IPS-NIHi7 (cell line): ENCODE measurements around the gene PTHLH.
A peak's percentile ranks its signal among the peaks of the same experiment; 100 is the strongest.

Experiments used
- DNase-seq: peaks from one replicate; pipeline ENCODE4 v3.0.0; 2012; ENCODE audit warnings: mixed read lengths; ENCODE audit errors: extremely low spot score

Gene PTHLH

DNA sequence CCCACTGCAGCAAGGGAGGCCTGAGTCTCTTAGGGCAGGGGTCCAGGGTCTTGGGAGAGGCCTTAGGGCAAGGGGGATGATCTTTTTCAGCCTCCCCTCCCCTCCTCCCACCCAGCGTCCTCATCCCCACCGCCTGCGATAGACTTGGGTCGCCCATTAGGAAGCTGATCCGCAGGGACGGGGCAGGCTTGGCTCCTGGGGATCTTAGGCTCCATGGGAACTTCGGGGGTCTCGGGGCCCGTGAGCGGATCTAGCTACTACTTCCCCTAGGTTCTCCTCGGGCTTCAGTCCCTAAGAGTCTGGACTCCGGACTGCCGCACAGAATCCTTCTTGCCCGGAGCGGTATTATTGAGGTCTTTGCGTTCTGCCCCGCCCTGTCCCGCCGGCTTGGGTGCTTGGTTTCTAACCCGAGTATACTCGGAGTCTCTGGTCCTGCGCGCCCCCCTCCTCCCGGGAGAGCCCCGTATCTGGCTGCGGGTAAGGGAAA, 2.2 kb upstream of the PTHLH start:
- DNase-seq: no peak

- no peak for DNase-seq
These were observed 956 bp upstream of the PTHLH start for GRCh38 chr12:27973487-27973890.

DNA sequence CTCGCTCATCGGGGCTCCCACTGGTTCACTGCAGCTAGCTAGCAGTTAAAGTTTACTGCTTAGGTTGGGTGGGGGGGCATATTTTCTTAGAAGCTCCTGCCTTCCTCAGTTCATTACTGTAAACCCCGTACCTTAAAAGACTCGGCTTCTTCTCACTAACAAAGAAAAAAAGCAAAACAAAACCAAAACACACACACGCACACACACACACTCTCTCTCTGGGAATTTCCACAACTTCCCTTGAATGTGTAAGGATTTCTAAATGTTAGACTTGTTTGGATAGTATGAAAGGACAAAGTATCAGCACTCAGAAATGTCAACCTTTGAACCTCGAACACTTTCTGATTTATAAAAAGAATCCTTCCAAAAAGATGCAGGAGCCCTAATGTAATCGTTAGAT, 927 bp downstream of the PTHLH start:
- DNase-seq: no peak

DNA sequence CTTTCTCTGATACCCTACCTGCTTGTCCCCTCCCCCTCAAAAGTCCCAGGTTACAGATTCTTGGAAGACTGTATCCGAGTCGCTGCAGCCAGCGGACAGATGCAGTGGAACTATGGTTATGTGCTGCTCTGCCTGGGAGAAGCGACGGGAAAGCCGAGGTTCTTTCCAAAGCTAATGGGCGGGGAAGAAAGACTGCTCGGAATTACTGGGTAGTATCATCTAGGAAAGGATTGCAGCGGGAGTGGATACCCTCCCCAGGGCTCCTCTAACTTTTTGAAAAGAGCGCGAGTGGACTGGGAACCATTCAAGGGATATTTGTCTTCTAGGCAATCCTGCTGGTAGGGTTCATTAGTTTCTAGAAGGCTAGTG, 1.4 kb downstream of the PTHLH start:
- peak; percentile 19 for DNase-seq

GRCh38 chr12:27970401-27971120, 2.0 kb downstream of the PTHLH start:
- peak; percentile 30 for DNase-seq

GRCh38 chr12:27969624-27970400, 2.7 kb downstream of the PTHLH start:
- DNase-seq: peak; percentile 63

DNA sequence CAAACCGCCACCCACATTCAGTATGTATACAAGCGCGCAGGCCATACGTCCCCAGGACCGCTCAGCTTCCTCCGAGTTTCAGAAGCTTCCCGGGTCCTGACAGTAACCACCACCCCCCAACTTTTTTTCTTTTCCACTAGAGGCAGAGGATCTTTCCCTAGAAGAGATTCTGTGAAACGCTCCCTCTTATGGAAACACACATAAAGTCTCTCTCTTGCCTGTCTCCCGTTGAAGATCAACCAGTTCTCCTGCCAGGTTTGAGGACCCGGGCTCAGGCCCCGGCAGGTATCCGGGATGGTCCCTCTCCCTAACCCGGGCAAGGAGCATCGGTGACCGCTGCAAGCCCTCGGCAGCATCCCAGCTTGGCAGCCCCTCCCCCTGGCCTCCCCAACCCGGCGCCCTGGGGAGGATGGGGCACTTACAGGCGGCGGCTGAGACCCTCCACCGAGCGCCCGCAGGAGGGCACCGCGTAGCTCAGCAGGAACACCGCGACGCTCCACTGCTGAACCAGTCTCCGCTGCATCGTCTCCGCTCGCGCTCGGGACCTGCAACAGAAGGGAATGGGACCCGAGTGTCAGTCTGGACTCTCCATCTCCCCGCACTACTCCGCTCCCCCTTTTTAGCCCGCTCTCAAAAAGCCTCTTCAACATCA, 3.4 kb downstream of the PTHLH start:
- DNase-seq: peak; percentile 37

DNA sequence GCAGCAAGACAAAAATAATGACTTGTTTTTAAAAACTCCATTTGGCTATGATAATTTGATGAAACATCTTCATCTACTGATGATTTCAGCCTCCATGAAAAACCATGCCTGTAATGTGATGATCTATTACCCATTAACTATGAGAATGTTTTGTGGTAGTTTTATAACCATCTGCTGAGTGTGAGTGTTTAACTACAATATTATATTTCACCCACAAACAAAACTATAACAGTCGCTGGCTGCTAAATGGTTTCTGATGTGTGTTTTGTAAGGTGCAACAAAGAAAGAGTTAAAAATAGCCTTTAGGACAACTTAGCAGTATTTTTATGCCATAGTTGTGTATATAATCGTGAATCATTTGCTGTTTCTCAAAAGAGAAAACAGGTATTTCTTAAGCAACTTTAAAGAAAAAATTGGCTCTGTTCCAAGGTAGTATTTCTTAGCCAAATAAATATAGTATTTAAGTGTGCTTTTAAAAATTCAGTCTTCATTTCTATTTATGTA, 4.9 kb downstream of the PTHLH start:
- no peak for DNase-seq

DNA sequence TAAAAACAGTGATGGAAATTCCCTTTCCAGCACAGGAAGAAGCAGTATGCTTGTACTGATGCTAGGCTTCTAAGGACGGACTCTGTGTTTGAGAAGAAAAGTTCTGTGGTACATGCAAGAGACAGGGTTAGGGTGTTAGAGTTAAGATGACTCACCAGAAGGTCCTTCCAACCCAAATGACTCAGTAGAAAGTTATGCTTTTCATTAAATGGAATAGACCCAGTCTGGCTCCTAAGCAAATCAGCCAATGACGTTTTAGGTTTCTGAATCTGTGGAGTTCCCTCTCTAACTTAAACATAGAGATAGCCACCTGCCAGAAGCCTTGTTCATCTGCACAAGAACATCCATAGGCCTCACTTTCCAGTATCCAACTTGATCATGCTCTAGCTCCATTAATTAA, 5.7 kb downstream of the PTHLH start:
- no peak for DNase-seq

- DNase-seq: no peak
These were observed 6.6 kb downstream of the PTHLH start for GRCh38 chr12:27965966-27966365.

- no peak for DNase-seq
These were observed 7.1 kb downstream of the PTHLH start for GRCh38 chr12:27965411-27965810.

- no peak for DNase-seq
These were observed 8.4 kb downstream of the PTHLH start for GRCh38 chr12:27964123-27964522.

DNA sequence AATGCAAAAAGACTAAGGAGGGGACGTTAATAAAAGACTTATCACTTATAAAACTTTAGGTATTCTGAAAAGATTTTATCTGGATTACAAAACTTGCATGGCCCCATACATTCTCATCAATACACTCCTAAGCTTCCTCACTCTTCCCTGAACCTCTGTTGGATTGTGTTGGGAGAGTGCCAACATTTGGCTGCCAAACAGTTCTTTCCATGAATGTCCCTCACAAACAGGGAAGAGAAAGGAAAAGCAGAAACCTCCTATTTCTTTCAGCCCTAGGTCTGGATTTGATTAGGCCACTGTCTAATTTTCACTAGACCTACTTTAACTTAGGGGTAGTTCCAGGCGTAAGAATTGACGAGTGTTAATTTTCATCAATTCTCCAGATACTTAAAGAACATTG, 11.7 kb downstream of the PTHLH start:
- DNase-seq: no peak

DNA sequence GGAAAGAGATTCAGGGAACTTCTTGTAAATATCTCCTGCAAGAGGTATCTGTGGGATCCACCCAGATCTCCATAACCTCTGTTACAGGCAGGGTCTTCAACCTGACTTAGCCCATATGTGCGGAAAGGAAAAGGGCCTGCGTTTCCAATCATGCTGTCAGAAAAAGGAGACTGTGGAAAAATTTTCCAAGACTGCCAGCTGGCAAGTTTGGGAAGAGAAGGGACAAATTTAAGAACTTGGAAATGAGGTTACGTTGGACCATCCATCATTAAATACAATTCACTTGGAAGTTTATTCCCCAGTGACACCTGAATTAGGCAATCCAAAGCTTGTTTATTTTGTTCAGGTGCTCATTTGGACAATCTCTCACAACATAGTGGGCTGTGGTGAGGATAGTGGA, 13.9 kb downstream of the PTHLH start:
- no peak for DNase-seq

- DNase-seq: no peak
These were observed 15.2 kb downstream of the PTHLH start for GRCh38 chr12:27957366-27957765.

GRCh38 chr12:27953817-27954216, 18.7 kb downstream of the PTHLH start:
- DNase-seq: no peak

DNA sequence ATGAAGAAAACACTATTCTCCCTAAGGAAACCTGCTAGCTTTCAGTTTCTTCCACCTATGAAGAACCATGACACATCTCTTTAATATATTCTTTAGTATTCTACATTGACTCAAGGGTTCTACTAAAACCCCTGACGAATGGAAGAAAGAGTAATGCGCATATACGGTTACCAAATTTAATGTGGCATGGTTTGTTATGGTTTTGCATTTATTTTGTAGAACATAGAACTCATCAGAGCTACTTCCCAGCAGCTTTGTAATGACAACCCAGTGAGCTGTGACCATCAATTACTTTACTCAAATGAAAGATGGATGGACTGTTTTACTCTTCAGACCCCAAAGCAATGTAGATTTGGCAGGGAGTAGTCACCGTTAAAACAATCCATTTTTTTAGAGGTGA, 19.2 kb downstream of the PTHLH start:
- no peak for DNase-seq

GRCh38 chr12:27952510-27952909, 20.0 kb downstream of the PTHLH start:
- no peak for DNase-seq

- no peak for DNase-seq
These were observed 20.6 kb downstream of the PTHLH start for GRCh38 chr12:27951898-27952297.

- no peak for DNase-seq
These were observed 26.1 kb downstream of the PTHLH start for GRCh38 chr12:27946421-27946820.

- peak; percentile 72 for DNase-seq
These were observed 31.7 kb downstream of the PTHLH start for GRCh38 chr12:27940756-27941402.

- no peak for DNase-seq
These were observed 32.3 kb downstream of the PTHLH start for GRCh38 chr12:27940245-27940644.
